Measurements from ENCODE around the gene UNC13B. TPM values are rescaled to one million over a fixed set of nuclear protein-coding genes. Genes with fewer than 3 reads are reported as not detected.

UNC13B gene
- total and polyA plus RNA-seq, 7 donors, result 14.6 to 25.6 (median 20.5) TPM

Other genes with a start within 250 kb of the UNC13B start
- 1 to 10 TPM in 2 of 4 donors, under 1 TPM in 2; 0.66 to 2.2 (median 0.87) TPM for gene PHF24, start 203.7 kb upstream of the UNC13B start, total RNA-seq
- gene PHF24, start 203.7 kb upstream of the UNC13B start, polyA plus RNA-seq, result under 1 TPM in 2 of 3 donors, not detected in 1; under 0.01 to 0.60 TPM
- gene DNAJB5, start 172.3 kb upstream of the UNC13B start, total RNA-seq, result 10 to 100 TPM; 27.8 to 58.7 (median 56.2) TPM
- 1 to 10 TPM in 2 of 3 donors, under 1 TPM in 1; 0.92 to 7.1 (median 2.4) TPM for gene DNAJB5, start 172.3 kb upstream of the UNC13B start, polyA plus RNA-seq
- gene VCP, start 89.4 kb upstream of the UNC13B start, total RNA-seq, result 100 to 1,000 TPM; 107 to 129 (median 115) TPM
- 100 to 1,000 TPM in 1 of 3 donors, 10 to 100 TPM in 2; 50.5 to 128 (median 62.2) TPM for gene VCP, start 89.4 kb upstream of the UNC13B start, polyA plus RNA-seq
- gene FANCG, start 82.1 kb upstream of the UNC13B start, total RNA-seq, result 10 to 100 TPM in 3 of 4 donors, 1 to 10 TPM in 1; 3.2 to 17.0 (median 12.9) TPM
- gene FANCG, start 82.1 kb upstream of the UNC13B start, polyA plus RNA-seq, result 10 to 100 TPM in 1 of 3 donors, 1 to 10 TPM in 2; 4.4 to 24.0 (median 5.4) TPM
- gene PIGO, start 65.4 kb upstream of the UNC13B start, total RNA-seq, result 10 to 100 TPM in 1 of 4 donors, 1 to 10 TPM in 3; 5.9 to 13.6 (median 9.1) TPM
- gene PIGO, start 65.4 kb upstream of the UNC13B start, polyA plus RNA-seq, result 10 to 100 TPM in 2 of 3 donors, 1 to 10 TPM in 1; 3.0 to 23.5 (median 10.9) TPM
- gene STOML2, start 58.9 kb upstream of the UNC13B start, total RNA-seq, result 100 to 1,000 TPM in 3 of 4 donors, 10 to 100 TPM in 1; 87.2 to 144 (median 116) TPM
- gene STOML2, start 58.9 kb upstream of the UNC13B start, polyA plus RNA-seq, result 100 to 1,000 TPM; 136 to 145 (median 143) TPM
- 10 to 100 TPM; 10.5 to 22.5 (median 19.1) TPM for gene ATOSB, start 46.1 kb upstream of the UNC13B start, total RNA-seq
- 10 to 100 TPM; 17.4 to 27.3 (median 25.4) TPM for gene ATOSB, start 46.1 kb upstream of the UNC13B start, polyA plus RNA-seq

Measured in sigmoid colon (tissue), 7 donors.